ENCODE results near the gene ZNF438.
"Not testable (repeated sequence)": the region's sequence is repeated elsewhere in the genome, so short reads cannot be mapped to it uniquely, and the experiment has no call there.

The ZNF438 gene

DNA sequence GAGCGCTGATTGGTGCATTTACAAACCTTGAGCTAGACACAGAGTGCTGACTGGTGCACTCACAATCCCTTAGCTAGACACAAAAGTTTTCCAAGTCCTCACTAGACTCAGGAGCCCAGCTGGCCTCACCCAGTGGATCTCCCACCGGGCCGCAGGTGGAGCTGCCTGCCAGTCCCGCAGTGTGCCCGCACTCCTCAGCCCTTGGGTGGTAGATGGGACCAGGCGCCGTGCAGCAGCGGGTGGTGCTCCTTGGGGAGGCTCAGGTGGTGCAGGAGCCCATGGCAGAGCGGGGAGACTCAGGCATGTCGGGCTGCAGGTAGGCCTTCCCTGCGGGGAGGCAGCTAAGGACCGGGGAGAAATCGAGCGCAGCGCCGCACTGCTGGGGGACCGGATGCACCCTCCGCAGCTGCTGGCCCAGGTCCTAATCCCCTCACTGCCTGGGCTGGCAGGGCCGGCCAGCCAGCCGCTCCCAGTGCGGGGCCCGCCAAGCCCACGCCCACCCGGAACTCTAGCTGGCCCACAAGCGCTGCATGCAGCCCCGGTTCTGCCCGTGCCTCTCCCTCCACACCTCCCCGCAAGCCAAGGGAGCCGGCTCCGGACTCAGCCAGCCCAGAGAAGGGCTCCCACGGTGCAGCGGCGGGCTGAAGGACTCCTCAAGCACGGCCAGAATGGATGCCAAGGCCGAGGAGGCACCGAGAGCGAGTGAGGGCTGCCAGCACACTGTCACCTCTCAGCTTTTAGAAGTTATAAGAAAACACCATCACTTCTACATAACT lies 128.9 kb downstream of the ZNF438 start:
- no peak for DNase-seq (ENCODE audit: low read depth)
- TF ChIP-seq, protein P1, sequence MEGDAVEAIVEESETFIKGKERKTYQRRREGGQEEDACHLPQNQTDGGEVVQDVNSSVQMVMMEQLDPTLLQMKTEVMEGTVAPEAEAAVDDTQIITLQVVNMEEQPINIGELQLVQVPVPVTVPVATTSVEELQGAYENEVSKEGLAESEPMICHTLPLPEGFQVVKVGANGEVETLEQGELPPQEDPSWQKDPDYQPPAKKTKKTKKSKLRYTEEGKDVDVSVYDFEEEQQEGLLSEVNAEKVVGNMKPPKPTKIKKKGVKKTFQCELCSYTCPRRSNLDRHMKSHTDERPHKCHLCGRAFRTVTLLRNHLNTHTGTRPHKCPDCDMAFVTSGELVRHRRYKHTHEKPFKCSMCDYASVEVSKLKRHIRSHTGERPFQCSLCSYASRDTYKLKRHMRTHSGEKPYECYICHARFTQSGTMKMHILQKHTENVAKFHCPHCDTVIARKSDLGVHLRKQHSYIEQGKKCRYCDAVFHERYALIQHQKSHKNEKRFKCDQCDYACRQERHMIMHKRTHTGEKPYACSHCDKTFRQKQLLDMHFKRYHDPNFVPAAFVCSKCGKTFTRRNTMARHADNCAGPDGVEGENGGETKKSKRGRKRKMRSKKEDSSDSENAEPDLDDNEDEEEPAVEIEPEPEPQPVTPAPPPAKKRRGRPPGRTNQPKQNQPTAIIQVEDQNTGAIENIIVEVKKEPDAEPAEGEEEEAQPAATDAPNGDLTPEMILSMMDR (conservative IDR thresholded peaks at IDR 0.05; ENCODE audit: low read depth, low read length): no peak
- no peak overlapping the region for H3K4me3 ChIP-seq (ENCODE audit: low read depth, low read length)

DNA sequence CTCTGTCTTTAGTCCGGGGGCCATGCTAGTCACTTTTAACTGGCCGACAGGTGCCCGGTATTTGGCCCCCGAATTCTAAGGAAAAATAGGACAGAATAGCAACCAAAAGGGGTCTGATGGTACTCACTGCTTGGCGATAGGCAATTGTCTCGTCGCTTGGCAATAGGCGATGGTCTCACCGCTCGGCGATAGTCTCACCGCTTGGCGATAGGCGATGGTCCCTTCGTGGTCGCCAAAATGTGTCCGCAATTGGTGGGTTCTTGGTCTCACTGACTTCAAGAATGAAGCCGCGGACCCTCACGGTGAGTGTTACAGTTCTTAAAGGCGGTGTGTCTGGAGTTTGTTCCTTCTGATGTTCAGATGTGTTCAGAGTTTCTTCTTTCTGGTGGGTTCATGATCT lies 130.2 kb downstream of the ZNF438 start:
- DNase-seq (ENCODE audit: low read depth); H3K4me3 ChIP-seq (ENCODE audit: low read depth, low read length): not testable (repeated sequence)

GRCh38 chr10:30898964-30899363 lies 132.7 kb downstream of the ZNF438 start:
- no peak overlapping the region for H3K4me3 ChIP-seq (ENCODE audit: low read depth, low read length)
- no peak for DNase-seq (ENCODE audit: low read depth)
- TF ChIP-seq, protein P1 (conservative IDR thresholded peaks at IDR 0.05; ENCODE audit: low read depth, low read length): no peak

DNA sequence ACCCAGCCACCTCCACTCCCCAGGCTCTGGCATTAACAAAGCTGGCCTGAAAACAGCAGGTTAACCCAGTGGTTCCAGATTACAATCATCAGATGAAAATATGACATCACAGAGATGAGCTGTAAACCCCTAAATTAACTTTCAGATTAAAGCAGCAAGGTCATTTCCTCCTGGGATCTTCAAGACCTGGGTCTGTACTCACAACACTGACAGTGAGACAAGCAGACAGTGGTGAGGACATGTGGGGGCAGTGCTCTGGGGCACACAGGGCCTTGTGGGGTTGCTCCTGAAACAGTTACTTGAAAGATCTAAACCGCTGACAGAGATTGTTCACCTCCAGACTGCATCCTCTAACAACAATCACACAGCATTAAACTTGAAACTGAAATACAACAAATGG lies 134.1 kb downstream of the ZNF438 start:
- TF ChIP-seq, protein P1 (conservative IDR thresholded peaks at IDR 0.05; ENCODE audit: low read depth, low read length): no peak
- H3K4me3 ChIP-seq (ENCODE audit: low read depth, low read length): no peak overlapping the region
- no peak for DNase-seq (ENCODE audit: low read depth)

DNA sequence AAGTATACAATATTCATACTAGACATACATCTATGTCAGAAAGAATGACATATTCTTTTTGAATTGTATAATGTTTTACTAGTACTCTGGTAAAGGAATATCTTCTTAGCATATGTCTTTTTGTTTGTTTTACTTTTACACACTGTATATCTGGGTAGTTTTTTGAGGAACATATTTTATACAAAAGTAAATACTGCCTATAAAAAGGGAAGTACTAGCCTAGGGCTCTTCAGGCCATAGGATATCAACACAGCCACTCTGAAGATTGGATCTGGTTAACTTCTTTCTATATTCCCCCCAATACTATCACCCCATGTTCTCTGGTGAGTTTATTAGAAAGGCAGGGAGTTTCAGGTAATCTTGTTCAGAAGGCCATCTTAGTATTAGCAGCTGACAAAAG lies 134.6 kb downstream of the ZNF438 start:
- TF ChIP-seq, protein P1 (conservative IDR thresholded peaks at IDR 0.05; ENCODE audit: low read depth, low read length): no peak
- no peak overlapping the region for H3K4me3 ChIP-seq (ENCODE audit: low read depth, low read length)
- DNase-seq (ENCODE audit: low read depth): no peak

- TF ChIP-seq, protein P1 (conservative IDR thresholded peaks at IDR 0.05; ENCODE audit: low read depth, low read length): no peak
- no peak for DNase-seq (ENCODE audit: low read depth)
- H3K4me3 ChIP-seq (ENCODE audit: low read depth, low read length): no peak overlapping the region
Observed at GRCh38 chr10:30894221-30894620, 137.4 kb downstream of the ZNF438 start.

DNA sequence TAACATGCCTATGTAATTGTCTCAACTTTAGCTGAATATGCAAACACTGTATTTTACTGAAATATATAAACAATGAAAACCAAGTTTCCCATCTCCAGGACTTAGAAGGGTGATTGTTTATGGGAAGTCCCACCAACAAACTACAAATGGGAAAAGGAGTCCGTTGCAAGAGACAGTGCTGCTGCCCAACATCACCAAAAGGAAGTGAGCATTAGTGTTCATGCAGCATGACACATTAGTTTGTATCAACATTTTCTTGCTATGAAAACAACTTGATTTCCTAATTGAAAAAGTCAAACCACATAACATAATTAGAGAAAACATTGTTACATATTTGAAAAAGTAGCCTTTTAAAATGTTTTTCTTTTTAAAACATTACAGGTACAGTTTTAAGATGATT lies 138.5 kb downstream of the ZNF438 start:
- TF ChIP-seq, protein P1 (conservative IDR thresholded peaks at IDR 0.05; ENCODE audit: low read depth, low read length): no peak
- peak; percentile 9 for DNase-seq (ENCODE audit: low read depth)

More for the DNA sequence above, 138.5 kb downstream of the ZNF438 start:
- no peak overlapping the region for H3K4me3 ChIP-seq (ENCODE audit: low read depth, low read length)
